AG09309 (cell line): ENCODE measurements around the gene KRTAP10-8.

Experiments used
- DNase-seq: peaks from one replicate; pipeline ENCODE4 v3.0.0-alpha.2; 2010; ENCODE audit warnings: low read depth
- H3K4me3 ChIP-seq: 2 replicates; pipeline ENCODE4 v1.5.1; 2011; ENCODE audit warnings: mild to moderate bottlenecking, low read depth, low read length, moderate library complexity; ENCODE audit not compliant: control insufficient read depth
- CTCF ChIP-seq: IDR thresholded peaks from 2 replicates; pipeline ENCODE4 v1.5.1; 2011; ENCODE audit warnings: mild to moderate bottlenecking, low read depth, low read length, inconsistent platforms; ENCODE audit not compliant: insufficient read depth, control insufficient read depth; ENCODE audit errors: missing control alignments

Gene KRTAP10-8

GRCh38 chr21:44581158-44581557 lies 30.7 kb upstream of the KRTAP10-8 start:
- no peak overlapping the region for H3K4me3 ChIP-seq
- DNase-seq, result no peak
- no peak for TF ChIP-seq CTCF

- TF ChIP-seq CTCF, result no peak
- no peak overlapping the region for H3K4me3 ChIP-seq
- no peak for DNase-seq
Measured at GRCh38 chr21:44582055-44582454, 29.8 kb upstream of the KRTAP10-8 start.

- no peak for DNase-seq
- no peak for TF ChIP-seq CTCF
- no peak overlapping the region for H3K4me3 ChIP-seq
Measured at GRCh38 chr21:44583089-44583799, 28.6 kb upstream of the KRTAP10-8 start.

- H3K4me3 ChIP-seq, result no peak overlapping the region
- no peak for TF ChIP-seq CTCF
- no peak for DNase-seq
Measured at GRCh38 chr21:44583800-44584147, 28.1 kb upstream of the KRTAP10-8 start.

GRCh38 chr21:44585892-44586291 lies 26.0 kb upstream of the KRTAP10-8 start:
- DNase-seq, result no peak
- TF ChIP-seq CTCF, result no peak
- H3K4me3 ChIP-seq, result no peak overlapping the region

GRCh38 chr21:44589094-44589493 lies 22.8 kb upstream of the KRTAP10-8 start:
- DNase-seq, result no peak
- TF ChIP-seq CTCF, result no peak
- H3K4me3 ChIP-seq, result no peak overlapping the region

- no peak overlapping the region for H3K4me3 ChIP-seq
- no peak for TF ChIP-seq CTCF
Measured at GRCh38 chr21:44589586-44590305, 22.1 kb upstream of the KRTAP10-8 start.

More at GRCh38 chr21:44589586-44590305, 22.1 kb upstream of the KRTAP10-8 start:
- no peak for DNase-seq
